ENCODE measurements around the gene ATF7. TPM values are rescaled to one million over a fixed set of nuclear protein-coding genes. Genes with fewer than 3 reads are reported as not detected.

The ATF7 gene
- total RNA-seq, 3 donors from 2014 or later, result 31.4 to 34.1 (median 33.4) TPM

DNA sequence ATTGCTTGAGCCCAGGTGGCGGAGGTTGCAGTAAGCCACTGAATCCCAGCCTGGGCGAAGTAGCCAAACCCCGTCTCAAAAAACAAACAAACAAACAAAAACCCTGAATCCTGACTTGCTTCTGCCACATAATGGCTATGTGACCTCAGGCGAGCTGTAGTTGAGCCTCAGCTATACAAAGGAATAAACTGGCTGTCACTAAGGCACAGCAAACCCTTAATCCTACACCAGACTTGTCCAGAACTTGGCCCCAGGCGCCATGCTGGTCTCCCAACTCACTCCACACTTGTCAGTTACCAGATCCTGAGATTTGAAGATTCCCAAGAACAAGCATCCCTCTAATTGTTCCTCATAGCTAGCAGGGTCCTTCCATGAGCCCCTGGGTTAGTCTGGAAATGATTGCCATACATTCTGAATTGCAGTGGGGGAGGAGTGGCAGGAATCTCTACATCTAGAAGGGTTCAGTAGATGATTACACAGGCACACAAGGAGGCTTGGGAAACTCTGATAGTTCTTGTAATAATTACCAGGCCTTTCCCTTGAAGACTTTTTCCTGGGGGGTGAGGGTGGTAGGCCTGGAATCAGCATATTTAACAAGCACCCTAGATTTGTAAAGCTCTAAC lies 136.8 kb downstream of the ATF7 start:
- intact Hi-C loops (cut with DNase I; ENCODE audit: low total_unique reads), result no loop called here
- H3K9me3 ChIP-seq, result no peaks in the 10 kb centered on the region
- no peaks in the 10 kb centered on the region for H3K27me3 ChIP-seq
- H3K4me1 ChIP-seq, result peaks cover 0 to 8% of the 10 kb centered on the region in 2 donors
- no peak for DNase-seq (ENCODE audit: low spot score in 2 of 2)
- no peak overlapping the region for H3K27ac ChIP-seq
- H3K4me3 ChIP-seq, result no peak overlapping the region
- no peaks in the 10 kb centered on the region for H3K36me3 ChIP-seq
- TF ChIP-seq POLR2A (IDR thresholded peaks at IDR 0.05) (no peak), POLR2AphosphoS5 (IDR thresholded peaks at IDR 0.05) (no peak)
- TF ChIP-seq, protein P1, sequence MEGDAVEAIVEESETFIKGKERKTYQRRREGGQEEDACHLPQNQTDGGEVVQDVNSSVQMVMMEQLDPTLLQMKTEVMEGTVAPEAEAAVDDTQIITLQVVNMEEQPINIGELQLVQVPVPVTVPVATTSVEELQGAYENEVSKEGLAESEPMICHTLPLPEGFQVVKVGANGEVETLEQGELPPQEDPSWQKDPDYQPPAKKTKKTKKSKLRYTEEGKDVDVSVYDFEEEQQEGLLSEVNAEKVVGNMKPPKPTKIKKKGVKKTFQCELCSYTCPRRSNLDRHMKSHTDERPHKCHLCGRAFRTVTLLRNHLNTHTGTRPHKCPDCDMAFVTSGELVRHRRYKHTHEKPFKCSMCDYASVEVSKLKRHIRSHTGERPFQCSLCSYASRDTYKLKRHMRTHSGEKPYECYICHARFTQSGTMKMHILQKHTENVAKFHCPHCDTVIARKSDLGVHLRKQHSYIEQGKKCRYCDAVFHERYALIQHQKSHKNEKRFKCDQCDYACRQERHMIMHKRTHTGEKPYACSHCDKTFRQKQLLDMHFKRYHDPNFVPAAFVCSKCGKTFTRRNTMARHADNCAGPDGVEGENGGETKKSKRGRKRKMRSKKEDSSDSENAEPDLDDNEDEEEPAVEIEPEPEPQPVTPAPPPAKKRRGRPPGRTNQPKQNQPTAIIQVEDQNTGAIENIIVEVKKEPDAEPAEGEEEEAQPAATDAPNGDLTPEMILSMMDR (IDR thresholded peaks at IDR 0.05), result no peak

DNA sequence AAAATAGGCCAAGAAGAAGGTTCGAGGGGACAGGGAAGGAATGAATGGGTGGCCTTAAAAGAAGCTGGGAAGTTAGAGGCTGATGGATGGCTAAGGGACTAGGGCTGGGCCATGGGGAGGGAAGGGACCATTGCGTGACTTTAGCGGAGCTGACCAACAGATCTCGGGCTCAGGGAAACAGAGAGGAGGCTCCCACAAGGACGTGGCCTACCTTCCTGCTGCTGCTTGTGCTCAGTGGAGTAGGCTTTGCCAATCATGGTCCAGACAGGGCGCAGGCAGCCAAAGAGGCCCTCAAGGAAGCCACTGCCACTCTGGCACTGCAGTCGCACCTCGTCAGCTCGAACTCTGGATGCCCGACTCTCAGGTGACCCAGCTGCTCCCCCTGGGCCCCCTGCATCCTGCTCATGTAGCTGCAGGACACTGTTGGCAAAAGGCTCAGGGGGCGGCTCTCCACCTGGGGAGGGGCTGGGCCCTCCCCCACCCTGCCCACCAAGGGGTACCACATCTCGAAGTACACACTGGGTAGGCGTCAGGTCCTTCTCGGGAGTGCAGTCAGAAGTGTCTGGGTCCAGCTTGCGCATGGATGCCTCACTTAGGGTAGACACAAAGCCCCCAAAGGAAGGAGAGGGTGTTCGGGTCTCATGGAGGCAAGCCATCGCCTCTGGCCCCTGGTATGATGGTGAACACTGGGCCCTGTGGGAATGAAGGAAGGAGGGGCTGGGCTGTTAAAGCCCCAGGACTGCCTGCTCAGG lies 139.3 kb downstream of the ATF7 start:
- no peak for DNase-seq (ENCODE audit: low spot score in 2 of 2)
- no peak overlapping the region for H3K4me3 ChIP-seq
- no peak for TF ChIP-seq POLR2A (IDR thresholded peaks at IDR 0.05)
- TF ChIP-seq POLR2AphosphoS5 (IDR thresholded peaks at IDR 0.05), result no peak
- TF ChIP-seq, protein P1 (IDR thresholded peaks at IDR 0.05), result no peak
- H3K36me3 ChIP-seq, result no peaks in the 10 kb centered on the region
- no peaks in the 10 kb centered on the region for H3K4me1 ChIP-seq
- intact Hi-C loops (cut with DNase I; ENCODE audit: low total_unique reads), result no loop called here
- H3K27me3 ChIP-seq, result no peaks in the 10 kb centered on the region
- H3K27ac ChIP-seq, result no peak overlapping the region
- no peaks in the 10 kb centered on the region for H3K9me3 ChIP-seq

DNA sequence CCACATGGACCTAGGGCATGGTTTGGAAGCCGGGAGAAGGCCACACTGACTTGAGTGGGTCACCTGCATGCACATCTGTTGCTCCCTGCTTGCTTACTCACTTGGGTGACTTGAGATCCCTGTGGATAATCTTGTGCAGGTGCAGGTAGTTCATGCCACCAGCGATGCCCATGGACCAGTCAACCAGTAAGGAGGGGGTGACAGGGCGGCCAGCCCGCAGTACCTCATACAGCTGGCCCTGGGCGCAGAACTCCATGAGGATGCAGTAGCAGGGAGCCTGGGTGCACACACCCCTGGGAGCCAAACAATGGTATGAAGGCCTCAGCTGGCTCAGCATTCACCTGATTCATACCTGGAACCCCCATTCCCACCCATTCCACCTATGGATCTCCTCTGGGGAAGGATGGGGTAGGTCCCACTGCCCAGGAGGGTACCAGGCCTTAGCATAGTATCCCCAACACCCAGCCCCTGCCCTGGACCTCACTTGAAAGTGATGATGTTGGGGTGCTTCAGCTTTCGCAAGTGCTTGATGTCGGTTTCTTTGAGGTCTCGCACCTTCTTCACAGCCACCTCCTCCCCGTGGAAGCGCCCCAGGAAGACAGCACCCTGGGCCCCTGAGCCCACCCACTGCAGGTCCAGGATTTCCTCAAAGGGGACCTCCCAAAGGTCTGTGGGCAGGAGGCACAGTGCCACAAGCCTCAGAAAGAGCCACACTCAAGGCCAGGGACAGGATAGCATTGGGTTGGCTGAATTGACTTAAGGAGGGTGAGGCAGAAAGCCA lies 140.0 kb downstream of the ATF7 start:
- Histone ChIP-seq H3K27ac (no peak overlapping the region), H3K9me3 (no peaks in the 10 kb centered on the region), H3K4me1 (no peaks in the 10 kb centered on the region), H3K36me3 (no peaks in the 10 kb centered on the region), H3K4me3 (no peak overlapping the region), H3K27me3 (no peaks in the 10 kb centered on the region)
- TF ChIP-seq POLR2A (IDR thresholded peaks at IDR 0.05) (no peak), POLR2AphosphoS5 (IDR thresholded peaks at IDR 0.05) (no peak)
- TF ChIP-seq, protein P1 (IDR thresholded peaks at IDR 0.05), result no peak
- intact Hi-C loops (cut with DNase I; ENCODE audit: low total_unique reads), result no loop called here
- no peak for DNase-seq (ENCODE audit: low spot score in 2 of 2)

DNA sequence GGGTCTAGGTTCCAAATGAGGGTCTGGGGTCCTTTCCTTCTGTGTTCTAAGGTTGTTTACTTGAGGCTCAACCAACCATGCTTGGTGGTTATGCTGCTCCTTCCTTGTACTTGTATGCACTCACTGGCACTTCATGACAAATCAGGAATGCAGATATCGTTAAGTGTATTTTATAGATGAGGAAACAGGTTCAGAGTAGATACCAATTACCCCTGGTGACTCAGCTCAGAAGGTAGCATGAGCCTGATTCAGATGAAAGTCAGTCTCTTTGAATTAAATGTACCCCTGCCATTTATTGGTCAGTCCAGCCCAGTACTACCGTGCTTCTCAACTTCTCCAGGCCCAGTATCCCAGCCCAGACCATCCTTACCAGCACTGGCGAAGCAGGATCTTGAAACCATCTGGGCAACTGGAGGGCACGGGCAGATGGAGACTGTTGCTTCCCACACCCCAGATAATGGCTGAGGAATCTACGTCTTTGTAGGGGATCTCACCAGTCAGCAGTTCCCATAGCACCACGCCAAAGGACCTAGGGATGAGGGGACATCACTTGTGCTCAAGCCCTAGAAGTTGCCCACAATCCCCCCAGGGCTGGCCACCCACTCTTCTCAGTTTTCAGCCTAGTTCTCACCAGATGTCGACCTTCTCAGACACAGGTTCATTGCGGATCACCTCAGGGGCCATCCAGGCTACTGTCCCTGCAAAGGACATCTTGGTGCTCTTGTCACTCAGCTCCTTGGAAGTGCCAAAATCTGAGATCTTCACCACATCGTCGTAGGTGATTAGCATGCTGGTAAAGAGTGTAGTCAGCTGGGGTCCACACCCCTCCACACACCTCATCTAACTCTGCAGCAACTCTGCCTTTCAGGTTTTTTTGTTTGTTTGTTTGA lies 141.3 kb downstream of the ATF7 start:
- no peak for TF ChIP-seq POLR2AphosphoS5 (IDR thresholded peaks at IDR 0.05)
- TF ChIP-seq POLR2A (IDR thresholded peaks at IDR 0.05), result no peak
- TF ChIP-seq, protein P1 (IDR thresholded peaks at IDR 0.05), result no peak
- no peaks in the 10 kb centered on the region for H3K27me3 ChIP-seq
- H3K4me3 ChIP-seq, result no peak overlapping the region
- intact Hi-C loops (cut with DNase I; ENCODE audit: low total_unique reads), result loop anchor here (1.0 kb wide), 1 partner anchor 16 kb away; no protein-coding TSS in a partner anchor
- H3K27ac ChIP-seq, result no peak overlapping the region
- no peaks in the 10 kb centered on the region for H3K9me3 ChIP-seq
- no peak for DNase-seq (ENCODE audit: low spot score in 2 of 2)
- H3K36me3 ChIP-seq, result no peaks in the 10 kb centered on the region
- no peaks in the 10 kb centered on the region for H3K4me1 ChIP-seq

Data from breast epithelium (tissue), 4 donors.